ENCODE data around the gene PPP1R1A. TPM values are rescaled to one million over a fixed set of nuclear protein-coding genes. Genes with fewer than 3 reads are reported as not detected.

PPP1R1A gene
- total RNA-seq (2022; extraction: Qiagen RNA extraction; ENCODE audit: low read depth): 0.09 to 0.10 TPM in 2 of 5 replicates, not detected in the others

GRCh38 chr12:54588110-54588889 is at the start of gene PPP1R1A:
Gene PPP1R1A, minus strand, starts transcription at chr12:54588659. Its CDS starts 171 bp downstream, at chr12:54588488.

GRCh38 chr12:54634795-54635194 is 46.3 kb upstream of the PPP1R1A start, which contains the start of gene LACRT:
Gene LACRT, minus strand, starts transcription at chr12:54634895. Its CDS starts 54 bp downstream, at chr12:54634841.

Other genes with a start within 250 kb of the PPP1R1A start
- gene GPR84, start 224.2 kb downstream of the PPP1R1A start, total RNA-seq (2022; extraction: Qiagen RNA extraction; ENCODE audit: low read depth): not detected in 5 replicates
- gene ZNF385A, start 203.9 kb downstream of the PPP1R1A start, total RNA-seq (2022; extraction: Qiagen RNA extraction; ENCODE audit: low read depth): 12.8 to 20.5 TPM (median 17.2 TPM) in 5 replicates
- 100 to 128 TPM (median 114 TPM) in 5 replicates for gene ITGA5, start 169.4 kb downstream of the PPP1R1A start, total RNA-seq (2022; extraction: Qiagen RNA extraction; ENCODE audit: low read depth)
- gene GTSF1, start 115.1 kb downstream of the PPP1R1A start, total RNA-seq (2022; extraction: Qiagen RNA extraction; ENCODE audit: low read depth): not detected in 5 replicates
- 0.03 TPM in 1 of 5 replicates, not detected in the others for gene NCKAP1L, start 90.9 kb downstream of the PPP1R1A start, total RNA-seq (2022; extraction: Qiagen RNA extraction; ENCODE audit: low read depth)
- gene PDE1B, start 39.1 kb downstream of the PPP1R1A start, total RNA-seq (2022; extraction: Qiagen RNA extraction; ENCODE audit: low read depth): 0.09 to 0.24 TPM in 2 of 5 replicates, not detected in the others
- gene LACRT, start 46.2 kb upstream of the PPP1R1A start, total RNA-seq (2022; extraction: Qiagen RNA extraction; ENCODE audit: low read depth): not detected in 5 replicates
- not detected in 5 replicates for gene DCD, start 59.7 kb upstream of the PPP1R1A start, total RNA-seq (2022; extraction: Qiagen RNA extraction; ENCODE audit: low read depth)

All from A549 treated with RU486 at 1 μM for 4 hours (cell line).